Kidney (tissue), 14 donors: ENCODE measurements around the gene SLC12A6. TPM values are rescaled to one million over a fixed set of nuclear protein-coding genes. Genes with fewer than 3 reads are reported as not detected.

Source experiments
- DNase-seq, 5 donors: peaks; one replicate each; pipeline ENCODE4 v3.0.0-alpha.2; 2013 to 2020
- FAIRE-seq: peaks from 2 replicates; lab custom pipeline; 2012; peaks lifted over from hg19 to GRCh38; lab: Jason Lieb, UNC
- H3K27ac ChIP-seq, 2 donors: one replicate each; pipeline ENCODE4 v1.7.0; 2013; ENCODE audit warnings: low read depth in 2 of 2, low read length in 2 of 2, inconsistent platforms in 1 of 2
- H3K27me3 ChIP-seq: one replicate; pipeline ENCODE4 v1.7.1; 2013; ENCODE audit warnings: low read length, inconsistent platforms; ENCODE audit not compliant: control insufficient read depth, insufficient read depth
- H3K36me3 ChIP-seq, 3 donors: one replicate each; pipeline versions ENCODE4 v1.7.0 to v1.7.1; 2013; ENCODE audit warnings: low read length in 3 of 3, control low read depth in 1 of 3, inconsistent platforms in 1 of 3; ENCODE audit not compliant: insufficient read depth in 3 of 3, control insufficient read depth in 2 of 3
- H3K4me1 ChIP-seq, 3 donors: one replicate each; pipeline versions ENCODE4 v1.7.0 to v1.7.1; 2013; ENCODE audit warnings: low read length in 3 of 3, inconsistent platforms in 1 of 3, low read depth in 1 of 3; ENCODE audit not compliant: control insufficient read depth in 2 of 3, insufficient read depth in 2 of 3
- H3K4me3 ChIP-seq, 3 donors: one replicate each; pipeline versions ENCODE4 v1.7.0 to v1.8.1; 2013; ENCODE audit warnings: low read length in 3 of 3, control low read depth in 1 of 3, inconsistent platforms in 1 of 3
- H3K9ac ChIP-seq, 3 donors: one replicate each; pipeline versions ENCODE4 v1.7.0 to v1.7.1; 2013; ENCODE audit warnings: low read length in 3 of 3, control low read depth in 1 of 3, inconsistent platforms in 1 of 3
- H3K9me3 ChIP-seq, 3 donors: one replicate each; pipeline versions ENCODE4 v1.7.0 to v1.7.1; 2013; ENCODE audit warnings: low read length in 3 of 3, control low read depth in 1 of 3, inconsistent platforms in 1 of 3; ENCODE audit not compliant: control insufficient read depth in 2 of 3, insufficient read depth in 1 of 3
- intact Hi-C: fragments of 100-400 bp; cut with DNase I; formaldehyde crosslinking; loops from one replicate; pipeline ENCODE4 v1.11.1; 2022
- polyA plus RNA-seq: library from polyadenylated mRNA; stranded (reverse); fragments of 350-450 nt; fragmentation: Illumina TruSeq; extraction: RNeasy Lipid Tissue Mini Kit (QIAGEN cat#74804); gene quantifications from one replicate; pipeline ENCODE4 v1.2.3, GENCODE V29; 2014; ENCODE audit warnings: low read depth, low replicate concordance; ENCODE audit not compliant: insufficient read depth
- total RNA-seq: library from RNA; stranded (reverse); fragmentation: NEBNext Ultra II Directional; extraction: Animal tissue kit (Norgen Biotek cat#: 25700); gene quantifications from one replicate; pipeline ENCODE4 v1.2.1, GENCODE V29; 2021
- TF ChIP-seq, protein P1 (sequence below): IDR thresholded peaks from 3 replicates; pipeline ENCODE4 v1.5.1; 2012; ENCODE audit warnings: mild to moderate bottlenecking, moderate library complexity, borderline replicate concordance; ENCODE audit not compliant: insufficient read depth; ENCODE audit errors: extremely low read depth
- donor health status: control.
- donor health status: control.
- donor health status: control.
- donor health status: control.
- donor health status: control.
- donor health status: DM: yes; HTN: yes; CAD: no.
- donor health status: Normal renal cell carcinoma (clear cell type).

The SLC12A6 gene
- total and polyA plus RNA-seq, 2 donors from 2014 or later, result 6.7 to 22.6 TPM

GRCh38 chr15:34241376-34242330 lies 95.9 kb downstream of the SLC12A6 start:
- Histone ChIP-seq H3K9ac (no peak overlapping the region), H3K36me3 (peaks cover 2 to 49% (median 36%) of the 10 kb centered on the region in 3 donors), H3K27ac (no peak overlapping the region), H3K9me3 (no peaks in the 10 kb centered on the region), H3K4me1 (no peaks in the 10 kb centered on the region), H3K4me3 (no peak overlapping the region), H3K27me3 (no peaks in the 10 kb centered on the region)
- FAIRE-seq (peak; percentile 68), DNase-seq (peak in 3 of 5 donors; percentile 12 to 63 (median 42))
- intact Hi-C loops, result loop anchor here (5.0 kb wide), 1 partner anchor 126 kb away; the partner anchor contains the start of gene LPCAT4
- TF ChIP-seq, protein P1, sequence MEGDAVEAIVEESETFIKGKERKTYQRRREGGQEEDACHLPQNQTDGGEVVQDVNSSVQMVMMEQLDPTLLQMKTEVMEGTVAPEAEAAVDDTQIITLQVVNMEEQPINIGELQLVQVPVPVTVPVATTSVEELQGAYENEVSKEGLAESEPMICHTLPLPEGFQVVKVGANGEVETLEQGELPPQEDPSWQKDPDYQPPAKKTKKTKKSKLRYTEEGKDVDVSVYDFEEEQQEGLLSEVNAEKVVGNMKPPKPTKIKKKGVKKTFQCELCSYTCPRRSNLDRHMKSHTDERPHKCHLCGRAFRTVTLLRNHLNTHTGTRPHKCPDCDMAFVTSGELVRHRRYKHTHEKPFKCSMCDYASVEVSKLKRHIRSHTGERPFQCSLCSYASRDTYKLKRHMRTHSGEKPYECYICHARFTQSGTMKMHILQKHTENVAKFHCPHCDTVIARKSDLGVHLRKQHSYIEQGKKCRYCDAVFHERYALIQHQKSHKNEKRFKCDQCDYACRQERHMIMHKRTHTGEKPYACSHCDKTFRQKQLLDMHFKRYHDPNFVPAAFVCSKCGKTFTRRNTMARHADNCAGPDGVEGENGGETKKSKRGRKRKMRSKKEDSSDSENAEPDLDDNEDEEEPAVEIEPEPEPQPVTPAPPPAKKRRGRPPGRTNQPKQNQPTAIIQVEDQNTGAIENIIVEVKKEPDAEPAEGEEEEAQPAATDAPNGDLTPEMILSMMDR, result peak; percentile 52

- FAIRE-seq (no peak), DNase-seq (no peak)
- Histone ChIP-seq H3K36me3 (peaks cover 3 to 60% (median 45%) of the 10 kb centered on the region in 3 donors), H3K9ac (no peak overlapping the region), H3K9me3 (no peaks in the 10 kb centered on the region), H3K4me3 (no peak overlapping the region), H3K27me3 (no peaks in the 10 kb centered on the region), H3K27ac (no peak overlapping the region), H3K4me1 (no peaks in the 10 kb centered on the region)
- TF ChIP-seq, protein P1, result no peak
- intact Hi-C loops, result loop anchor here (5.0 kb wide), 1 partner anchor 127 kb away; the partner anchor contains the start of gene LPCAT4
These were observed 97.0 kb downstream of the SLC12A6 start for GRCh38 chr15:34240537-34240936.

- TF ChIP-seq, protein P1, result no peak
- H3K36me3 ChIP-seq, result peaks cover 3 to 53% (median 40%) of the 10 kb centered on the region in 3 donors
- DNase-seq, result no peak
- H3K27ac ChIP-seq, result no peak overlapping the region
- intact Hi-C loops, result no loop called here
- no peak overlapping the region for H3K4me3 ChIP-seq
- no peaks in the 10 kb centered on the region for H3K9me3 ChIP-seq
- H3K27me3 ChIP-seq, result no peaks in the 10 kb centered on the region
- no peak for FAIRE-seq
- no peak overlapping the region for H3K9ac ChIP-seq
- H3K4me1 ChIP-seq, result no peaks in the 10 kb centered on the region
These were observed 98.3 kb downstream of the SLC12A6 start for GRCh38 chr15:34239151-34239808.
